A375 (cell line): ENCODE data around the gene PGA5. TPM values are rescaled to one million over a fixed set of nuclear protein-coding genes. Genes with fewer than 3 reads are reported as not detected.

Experiments
- total RNA-seq: library from RNA; depleted of rRNA; stranded (reverse); fragments of >200 nt; shearing (Covaris generic); gene quantifications from 2 replicates; pipeline ENCODE4 v1.2.3, GENCODE V29; 2014; rRNA removed

PGA5 gene
- not detected in 2 replicates for total RNA-seq

GRCh38 chr11:61240875-61241274 is at the start of gene PGA5:
Gene PGA5, plus strand, starts transcription at chr11:61241175. Its CDS starts 52 bp downstream, at chr11:61241227.

GRCh38 chr11:61202950-61203746 is 37.8 kb upstream of the PGA5 start, which contains the start of gene PGA3:
Gene PGA3, plus strand, starts transcription at chr11:61203515. Its CDS starts 50 bp downstream, at chr11:61203565.

GRCh38 chr11:61222047-61222446 is 18.9 kb upstream of the PGA5 start, which contains the start of gene PGA4:
Gene PGA4, plus strand, starts transcription at chr11:61222347. Its CDS starts 54 bp downstream, at chr11:61222401.

GRCh38 chr11:61294717-61295595 is 54.0 kb downstream of the PGA5 start, which contains the start of gene VWCE:
Gene VWCE, minus strand, starts transcription at chr11:61295316. Its CDS starts 279 bp downstream, at chr11:61295037.

Other genes starting within 250 kb of the PGA5 start
- gene CD5, start 138.7 kb upstream of the PGA5 start, total RNA-seq: not detected in 2 replicates
- 17.4 and 22.8 TPM in 2 replicates for gene VPS37C, start 79.7 kb upstream of the PGA5 start, total RNA-seq
- not detected in 2 replicates for gene PGA3, start 37.7 kb upstream of the PGA5 start, total RNA-seq
- gene PGA4, start 18.8 kb upstream of the PGA5 start, total RNA-seq: not detected in 2 replicates
- gene VWCE, start 54.1 kb downstream of the PGA5 start, total RNA-seq: 0.94 and 1.9 TPM in 2 replicates
- 273 and 282 TPM in 2 replicates for gene DDB1, start 91.9 kb downstream of the PGA5 start, total RNA-seq
- 81.3 and 98.6 TPM in 2 replicates for gene TKFC, start 92.1 kb downstream of the PGA5 start, total RNA-seq
- gene CYB561A3, start 120.7 kb downstream of the PGA5 start, total RNA-seq: 25.6 and 30.3 TPM in 2 replicates
- 32.2 and 32.9 TPM in 2 replicates for gene TMEM138, start 121.2 kb downstream of the PGA5 start, total RNA-seq
- 9.3 and 10.7 TPM in 2 replicates for gene TMEM216, start 151.4 kb downstream of the PGA5 start, total RNA-seq
- 41.5 and 55.5 TPM in 2 replicates for gene CPSF7, start 188.8 kb downstream of the PGA5 start, total RNA-seq
- gene SDHAF2, start 188.9 kb downstream of the PGA5 start, total RNA-seq: 45.7 and 53.0 TPM in 2 replicates